ENCODE results near the gene ENGASE.
"Not testable (repeated sequence)": the region's sequence is repeated elsewhere in the genome, so short reads cannot be mapped to it uniquely, and the experiment has no call there.

ENGASE gene

DNA sequence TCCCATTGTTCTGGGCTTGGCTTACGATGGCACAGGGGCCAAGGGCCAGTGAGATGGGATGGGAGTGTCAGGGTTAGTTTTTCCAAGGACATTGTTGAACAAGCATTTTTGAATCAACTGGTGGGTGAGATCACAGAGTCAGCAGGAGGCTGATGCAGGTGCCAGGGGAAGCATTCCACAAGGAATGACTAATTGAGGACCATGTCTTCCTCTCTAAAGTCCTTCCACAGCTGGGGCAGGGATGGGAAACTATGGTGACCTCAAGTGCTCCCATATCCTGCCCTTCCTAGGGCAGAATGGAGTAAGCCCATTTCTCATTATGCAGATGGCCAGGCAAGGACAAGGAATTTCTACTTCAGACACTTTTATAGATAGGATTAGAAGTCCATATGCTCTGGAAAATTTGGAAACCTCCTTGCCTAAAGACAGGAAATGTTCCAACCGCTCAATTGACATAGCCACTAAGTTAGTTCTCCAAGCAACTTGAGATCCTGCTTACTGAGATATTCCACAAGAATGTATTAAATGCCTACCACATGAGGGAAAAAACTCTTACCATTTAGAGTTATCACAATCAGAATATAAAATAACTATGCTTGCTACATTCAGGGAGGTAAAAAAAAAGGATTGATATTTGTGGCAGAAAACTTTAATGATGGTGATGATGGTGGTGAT lies 21.2 kb upstream of the ENGASE start:
- no peak for DNase-seq (ENCODE audit: low read depth)

DNA sequence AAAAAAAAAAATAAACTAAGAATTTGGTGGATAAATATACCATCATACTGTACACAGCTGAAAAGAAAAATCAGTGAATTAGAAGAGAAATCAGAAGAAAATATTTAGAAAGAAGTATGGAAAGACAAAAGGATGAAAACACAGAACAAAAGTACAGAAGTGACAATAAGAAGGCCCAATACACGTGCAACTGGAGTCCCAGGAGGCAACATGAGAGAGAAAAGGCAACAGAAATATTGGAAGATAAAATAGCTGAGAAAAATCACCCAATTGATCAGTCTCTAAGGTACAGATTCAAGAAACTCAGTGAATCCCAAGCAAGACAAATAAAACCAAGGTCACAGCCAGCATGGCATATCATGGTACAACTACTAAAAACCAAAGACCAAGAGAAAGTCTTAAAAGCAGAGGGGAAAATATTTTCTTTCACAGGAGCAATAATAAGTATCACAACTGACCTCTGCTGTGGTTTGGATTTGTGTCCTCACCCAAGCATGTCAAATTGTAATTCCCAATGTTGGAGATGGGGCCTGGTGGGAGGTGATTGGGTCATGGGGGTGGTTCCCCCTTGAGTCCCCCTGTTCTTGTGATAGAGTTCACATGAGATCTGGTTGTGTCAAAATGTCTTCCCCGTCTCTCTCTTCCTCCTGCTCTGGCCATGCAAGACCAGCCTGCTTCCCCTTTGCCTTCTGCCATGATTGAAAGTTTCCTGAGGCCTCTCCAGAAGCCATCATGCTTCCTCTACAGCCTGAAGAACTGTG lies 20.2 kb upstream of the ENGASE start:
- no peak for DNase-seq (ENCODE audit: low read depth)

DNA sequence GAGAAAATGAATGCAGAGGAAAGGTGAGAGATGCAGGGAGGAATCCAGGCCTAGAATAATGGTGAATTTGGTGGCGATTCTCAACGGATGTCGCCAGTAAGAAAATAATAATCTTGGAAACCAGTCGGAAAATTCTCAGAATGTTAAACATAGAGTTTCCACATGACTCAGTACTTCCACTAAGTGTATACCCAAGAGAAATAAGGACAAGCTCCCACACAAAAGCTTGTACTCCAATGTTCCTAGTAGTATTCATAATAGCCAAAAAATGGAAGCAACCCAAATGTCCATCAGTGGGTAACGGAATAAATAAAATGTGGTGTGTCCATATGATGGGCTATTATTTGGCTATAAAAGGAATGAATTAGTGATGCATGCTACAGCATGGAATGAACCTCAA lies 19.4 kb upstream of the ENGASE start:
- DNase-seq (ENCODE audit: low read depth): no peak

- no peak for DNase-seq (ENCODE audit: low read depth)
Measured at GRCh38 chr17:79057737-79058385, 16.8 kb upstream of the ENGASE start.

GRCh38 chr17:79062691-79063090 lies 11.9 kb upstream of the ENGASE start:
- DNase-seq (ENCODE audit: low read depth): no peak

GRCh38 chr17:79064026-79064425 lies 10.6 kb upstream of the ENGASE start:
- DNase-seq (ENCODE audit: low read depth): no peak

GRCh38 chr17:79065105-79065670 lies 9.4 kb upstream of the ENGASE start:
- DNase-seq (ENCODE audit: low read depth): no peak

DNA sequence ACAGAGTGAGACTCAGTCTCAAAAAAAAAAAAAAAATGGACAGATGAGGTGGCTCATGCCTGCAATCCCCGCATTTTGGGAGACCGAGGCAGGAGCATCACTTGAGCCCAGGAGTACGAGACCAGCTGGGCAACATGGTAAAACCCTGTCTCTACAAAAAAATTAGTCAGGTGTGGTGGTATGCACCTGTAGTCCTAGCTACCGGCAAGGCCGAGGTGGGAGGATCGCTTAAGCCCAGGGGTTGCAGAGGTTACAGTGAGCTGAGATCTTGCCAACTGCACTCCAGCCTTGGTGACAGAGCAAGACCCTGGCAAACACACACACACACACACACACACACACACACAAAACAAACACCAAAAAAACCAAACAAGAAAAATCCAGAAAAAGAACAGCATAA lies 7.7 kb upstream of the ENGASE start:
- DNase-seq (ENCODE audit: low read depth): no peak

DNA sequence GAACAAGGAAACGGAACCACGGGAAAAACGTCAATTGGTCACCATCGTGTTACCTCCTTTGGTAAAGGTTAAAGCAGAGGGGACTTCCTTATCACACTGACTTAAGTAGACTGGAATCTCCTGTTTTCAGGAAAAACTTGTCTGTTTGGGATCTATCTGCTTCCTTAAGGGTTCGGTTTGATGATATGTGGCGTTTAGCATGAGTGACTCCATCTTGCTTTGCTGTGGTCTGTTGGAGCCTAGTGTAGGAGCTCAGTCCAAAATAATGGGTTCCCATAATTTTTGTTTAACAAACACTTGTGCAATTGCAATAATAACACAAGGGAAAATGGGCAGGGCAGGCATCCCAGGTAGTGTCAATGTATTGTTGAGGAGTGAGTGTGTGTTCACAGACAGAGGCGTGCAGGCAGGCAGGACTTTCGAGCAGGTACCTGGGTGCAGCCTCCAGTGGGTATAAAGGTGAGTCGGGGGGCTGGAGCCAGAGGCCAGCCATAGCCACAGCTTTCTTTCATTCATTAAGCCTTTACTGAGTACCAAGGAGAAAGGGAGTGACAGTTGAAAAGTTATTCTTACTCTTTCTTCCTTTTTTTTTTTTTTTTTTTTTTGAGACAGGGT lies 4.3 kb upstream of the ENGASE start:
- DNase-seq (ENCODE audit: low read depth): no peak

GRCh38 chr17:79071161-79071740 lies 3.4 kb upstream of the ENGASE start:
- DNase-seq (ENCODE audit: low read depth): no peak

DNA sequence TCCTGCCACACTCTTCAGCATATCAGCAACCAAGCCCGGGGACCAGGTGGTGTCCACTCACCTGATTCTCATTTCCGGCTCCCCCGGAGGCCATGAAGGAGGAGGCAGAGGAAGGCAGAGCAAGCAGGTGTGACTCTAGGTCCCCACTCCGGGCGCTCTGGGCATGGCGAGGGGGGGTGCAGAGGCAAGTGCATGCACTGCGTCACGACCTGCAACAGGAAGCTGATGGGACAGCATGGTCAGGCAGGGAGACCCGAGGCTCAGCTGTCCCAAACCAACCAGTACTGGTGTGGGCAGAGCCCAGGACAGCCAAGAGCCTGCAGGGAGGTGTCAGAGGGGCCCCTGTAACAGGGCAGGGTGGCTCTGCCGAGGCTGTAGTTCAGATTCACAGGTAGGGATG lies 2.1 kb upstream of the ENGASE start:
- no peak for DNase-seq (ENCODE audit: low read depth)

- DNase-seq (ENCODE audit: low read depth): no peak
Measured at GRCh38 chr17:79073016-79073705, 1.5 kb upstream of the ENGASE start.

DNA sequence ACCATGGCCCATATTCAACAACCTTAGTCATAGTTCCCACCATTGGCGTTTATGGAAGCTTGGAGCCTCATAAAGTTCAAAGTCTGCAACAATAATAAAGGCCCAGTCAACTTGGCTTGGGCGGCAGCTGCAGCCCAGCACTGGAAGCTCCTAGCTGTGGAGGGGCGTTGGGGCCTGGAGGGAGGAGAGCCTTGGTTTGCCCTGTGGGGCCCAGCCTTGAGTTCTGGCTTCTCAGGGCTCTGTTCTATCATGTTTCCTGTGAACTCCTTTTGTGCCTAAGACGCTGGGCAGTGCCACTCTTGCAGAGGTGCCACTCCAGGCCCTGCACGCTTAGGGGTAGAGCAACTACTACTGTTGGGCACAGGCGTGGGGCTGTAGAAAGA lies 927 bp upstream of the ENGASE start:
- no peak for DNase-seq (ENCODE audit: low read depth)

DNA sequence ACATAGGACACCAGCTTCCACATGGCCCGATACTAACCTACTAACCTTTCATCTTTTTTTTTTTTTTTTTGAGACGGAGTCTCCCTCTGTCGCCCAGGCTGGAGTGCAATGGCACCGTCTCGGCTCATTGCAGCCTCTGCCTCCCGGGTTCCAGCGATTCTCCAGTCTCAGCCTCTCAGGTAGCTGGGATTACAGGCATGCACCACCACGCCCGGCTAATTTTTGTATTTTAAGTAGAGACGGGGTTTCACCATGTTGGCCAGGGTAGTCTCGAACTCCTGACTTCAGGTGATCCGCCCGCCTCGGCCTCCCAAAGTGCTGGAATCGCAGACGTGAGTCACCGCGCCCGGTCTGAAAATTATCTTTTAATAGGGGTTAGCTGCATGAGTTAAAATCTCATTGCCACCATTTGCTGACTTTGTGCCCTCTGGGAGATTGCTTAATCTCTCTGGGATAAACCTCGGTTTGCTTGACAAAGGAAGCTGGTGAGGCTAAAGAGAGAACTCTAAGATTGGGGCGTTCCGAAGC lies 439 bp upstream of the ENGASE start:
- not testable (repeated sequence) for DNase-seq (ENCODE audit: low read depth)

DNA sequence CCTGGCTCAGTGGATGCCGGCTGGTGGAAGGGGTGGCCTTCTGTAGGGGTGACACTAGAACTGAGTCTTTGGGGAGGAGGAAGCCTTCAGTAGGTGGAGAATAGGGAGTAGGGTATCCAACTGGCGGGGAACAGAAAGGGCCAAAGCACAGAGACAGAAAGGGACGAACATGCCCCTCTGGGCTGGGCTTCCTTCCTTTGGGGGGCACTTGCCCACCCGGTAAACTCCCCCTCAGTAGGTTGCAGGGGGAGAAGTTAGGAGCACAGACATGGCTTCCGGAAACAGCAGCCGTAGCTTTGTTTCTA lies 774 bp downstream of the ENGASE start:
- DNase-seq (ENCODE audit: low read depth): no peak

DNA sequence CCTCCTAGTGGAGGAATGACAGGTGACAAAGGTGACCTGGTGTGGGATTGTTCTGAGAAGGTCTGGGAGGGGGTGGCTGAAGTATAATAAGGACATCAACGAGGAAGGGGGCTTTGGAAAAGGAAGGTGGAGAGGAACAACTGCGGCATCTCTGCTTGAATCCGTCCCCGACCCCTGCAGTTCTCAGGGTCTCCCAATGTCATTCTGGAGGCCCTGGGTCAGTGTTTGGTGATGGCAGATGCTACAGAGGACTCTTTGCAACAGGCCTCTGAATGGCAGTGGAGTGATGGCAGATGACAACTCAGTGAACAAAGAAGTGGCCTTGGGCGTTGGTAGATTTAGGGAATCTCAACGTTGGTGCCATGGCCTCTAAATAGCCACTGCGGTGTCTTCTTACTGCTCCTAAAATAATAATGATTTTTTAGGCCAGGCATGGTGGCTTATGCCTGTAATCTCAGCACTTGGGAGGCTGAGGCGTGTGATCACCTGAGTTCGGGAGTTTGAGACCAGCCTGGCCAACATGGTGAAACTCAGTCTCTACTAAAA lies 1.3 kb downstream of the ENGASE start:
- no peak for DNase-seq (ENCODE audit: low read depth)

DNA sequence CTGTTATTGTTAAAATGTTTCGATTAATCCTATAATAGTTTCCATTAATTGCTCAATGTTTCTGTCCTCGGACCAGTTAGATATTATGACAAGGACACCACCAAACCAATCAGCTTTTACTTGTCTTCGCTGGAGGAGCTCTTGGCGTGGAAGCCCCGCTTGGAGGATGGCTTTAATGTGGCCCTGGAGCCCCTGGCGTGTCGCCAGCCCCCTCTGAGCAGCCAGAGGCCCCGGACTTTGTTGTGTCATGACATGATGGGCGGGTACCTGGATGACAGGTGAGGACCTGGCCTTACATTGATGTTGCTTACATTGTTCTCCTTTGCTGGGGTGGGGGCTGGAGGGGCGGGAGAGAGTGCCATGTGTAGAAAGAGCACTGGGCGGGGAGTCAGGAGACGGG lies 3.0 kb downstream of the ENGASE start:
- DNase-seq (ENCODE audit: low read depth): no peak

- no peak for DNase-seq (ENCODE audit: low read depth)
Measured at GRCh38 chr17:79078476-79079190, 4.0 kb downstream of the ENGASE start.

DNA sequence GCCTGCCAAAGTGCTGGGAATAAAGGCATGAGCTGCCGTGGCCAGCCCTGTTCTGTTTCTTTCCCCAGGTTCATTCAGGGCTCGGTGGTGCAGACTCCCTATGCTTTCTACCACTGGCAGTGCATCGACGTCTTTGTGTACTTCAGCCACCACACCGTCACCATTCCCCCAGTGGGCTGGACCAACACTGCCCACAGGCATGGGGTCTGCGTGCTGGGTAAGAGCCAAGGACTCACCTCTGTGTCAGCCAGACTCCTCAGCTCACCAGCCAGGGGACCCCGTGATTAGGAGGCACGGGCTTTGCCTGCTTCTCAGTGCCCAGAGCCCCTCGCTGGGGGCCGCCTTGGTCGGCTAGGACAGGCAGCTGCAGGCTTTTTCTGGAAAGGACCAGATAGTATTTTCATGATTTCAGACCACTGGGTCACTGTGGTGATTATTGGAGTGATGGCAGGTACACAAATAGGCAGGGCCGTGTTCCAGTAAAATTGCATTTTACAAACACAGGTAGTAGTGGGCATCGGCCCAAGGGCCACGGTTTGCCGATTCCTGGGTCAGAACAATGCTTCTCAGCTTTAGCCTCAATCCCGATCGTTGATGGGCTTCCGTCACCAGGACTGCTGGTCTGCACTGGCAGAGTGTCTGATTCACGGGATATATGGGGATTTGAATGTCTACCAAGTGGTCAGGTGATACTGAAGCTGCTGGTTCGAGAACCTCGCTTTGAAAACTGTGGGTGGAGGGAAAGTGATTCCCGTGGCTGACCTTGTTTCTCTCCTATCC lies 5.0 kb downstream of the ENGASE start:
- DNase-seq (ENCODE audit: low read depth): no peak

- DNase-seq (ENCODE audit: low read depth): no peak
Measured at GRCh38 chr17:79080349-79080748, 5.7 kb downstream of the ENGASE start.

Data from T-helper 22 cell (primary cell).